Inferior parietal cortex (tissue), 1 donor: Measurements from ENCODE around the gene CFAP119.

Experiments
- DNase-seq: peaks from one replicate; pipeline ENCODE4 v3.0.0-alpha.2; 2016; ENCODE audit errors: extremely low spot score

Gene CFAP119

GRCh38 chr16:30710971-30711370 is 50.9 kb downstream of the CFAP119 start:
- no peak for DNase-seq
